ENCODE results near the gene S100A1. TPM values are rescaled to one million over a fixed set of nuclear protein-coding genes. Genes with fewer than 3 reads are reported as not detected.

Gene S100A1
- polyA plus RNA-seq, 4 donors, result 1.5 to 23.5 (median 18.9) TPM

- no peak for DNase-seq (ENCODE audit: low read depth in 4 of 4, low spot score in 3 of 4)
These were observed 50.5 kb downstream of the S100A1 start, which contains the start of gene NPR1 for GRCh38 chr1:153678519-153679336. NPR1 (plus strand) TSS chr1:153678688; CDS start chr1:153679109, 421 bp downstream.

- DNase-seq (ENCODE audit: low read depth in 4 of 4, low spot score in 3 of 4), result no peak
These were observed 51.3 kb downstream of the S100A1 start for GRCh38 chr1:153679337-153680119.

- DNase-seq (ENCODE audit: low read depth in 4 of 4, low spot score in 3 of 4), result no peak
These were observed 51.8 kb downstream of the S100A1 start for GRCh38 chr1:153680120-153680403.

Other genes starting within 250 kb of the S100A1 start
- 10 to 100 TPM in 3 of 4 donors, 1 to 10 TPM in 1; 5.5 to 22.6 (median 16.0) TPM for gene S100A8, start 237.4 kb upstream of the S100A1 start, polyA plus RNA-seq (ENCODE audit: insufficient read length in 4 of 4)
- not detected for gene S100A7A, start 211.9 kb upstream of the S100A1 start, polyA plus RNA-seq (ENCODE audit: insufficient read length in 4 of 4)
- under 1 TPM in 1 of 4 donors, not detected in 3; 0.47 TPM for gene S100A7, start 167.8 kb upstream of the S100A1 start, polyA plus RNA-seq (ENCODE audit: insufficient read length in 4 of 4)
- 100 to 1,000 TPM; 185 to 449 (median 318) TPM for gene S100A6, start 92.4 kb upstream of the S100A1 start, polyA plus RNA-seq (ENCODE audit: insufficient read length in 4 of 4)
- gene S100A5, start 87.5 kb upstream of the S100A1 start, polyA plus RNA-seq (ENCODE audit: insufficient read length in 4 of 4), result 1 to 10 TPM in 1 of 4 donors, under 1 TPM in 3; 0.49 to 1.0 (median 0.82) TPM
- 100 to 1,000 TPM in 1 of 4 donors, 10 to 100 TPM in 3; 36.5 to 106 (median 59.5) TPM for gene S100A4, start 82.6 kb upstream of the S100A1 start, polyA plus RNA-seq (ENCODE audit: insufficient read length in 4 of 4)
- under 1 TPM; 0.18 to 0.39 (median 0.22) TPM for gene S100A3, start 79.2 kb upstream of the S100A1 start, polyA plus RNA-seq (ENCODE audit: insufficient read length in 4 of 4)
- 10 to 100 TPM in 1 of 4 donors, 1 to 10 TPM in 3; 1.4 to 11.8 (median 7.7) TPM for gene S100A2, start 62.6 kb upstream of the S100A1 start, polyA plus RNA-seq (ENCODE audit: insufficient read length in 4 of 4)
- 100 to 1,000 TPM in 3 of 4 donors, 10 to 100 TPM in 1; 91.7 to 107 (median 101) TPM for gene S100A16, start 15.3 kb upstream of the S100A1 start, polyA plus RNA-seq (ENCODE audit: insufficient read length in 4 of 4)
- 10 to 100 TPM in 3 of 4 donors, under 1 TPM in 1; 0.96 to 29.2 (median 18.9) TPM for gene S100A14, start 12.1 kb upstream of the S100A1 start, polyA plus RNA-seq (ENCODE audit: insufficient read length in 4 of 4)
- gene S100A13, start 929 bp upstream of the S100A1 start, polyA plus RNA-seq (ENCODE audit: insufficient read length in 4 of 4), result 100 to 1,000 TPM; 121 to 152 (median 151) TPM
- gene CHTOP, start 5.6 kb downstream of the S100A1 start, polyA plus RNA-seq (ENCODE audit: insufficient read length in 4 of 4), result 100 to 1,000 TPM in 3 of 4 donors, 10 to 100 TPM in 1; 99.3 to 149 (median 123) TPM
- 10 to 100 TPM; 45.9 to 59.5 (median 52.3) TPM for gene SNAPIN, start 30.3 kb downstream of the S100A1 start, polyA plus RNA-seq (ENCODE audit: insufficient read length in 4 of 4)
- gene ILF2, start 42.6 kb downstream of the S100A1 start, polyA plus RNA-seq (ENCODE audit: insufficient read length in 4 of 4), result 100 to 1,000 TPM; 243 to 320 (median 286) TPM
- gene NPR1, start 50.3 kb downstream of the S100A1 start, polyA plus RNA-seq (ENCODE audit: insufficient read length in 4 of 4), result 10 to 100 TPM; 36.2 to 74.9 (median 63.8) TPM
- 100 to 1,000 TPM in 2 of 4 donors, 10 to 100 TPM in 2; 71.4 to 144 (median 105) TPM for gene INTS3, start 99.6 kb downstream of the S100A1 start, polyA plus RNA-seq (ENCODE audit: insufficient read length in 4 of 4)
- gene SLC27A3, start 147.0 kb downstream of the S100A1 start, polyA plus RNA-seq (ENCODE audit: insufficient read length in 4 of 4), result 10 to 100 TPM; 31.8 to 50.5 (median 41.7) TPM

All from left renal pelvis (tissue), 4 donors.